NCI-H446 treated with DMSO at 0.1 percent for 48 hours (cell line): Measurements from ENCODE around the gene C2orf42.
A peak's percentile ranks its signal among the peaks of the same experiment; 100 is the strongest.
"Not testable (repeated sequence)": the region's sequence is repeated elsewhere in the genome, so short reads cannot be mapped to it uniquely, and the experiment has no call there.

ENCODE experiments used
- DNase-seq: peaks from one replicate; lab custom pipeline; 2025; lab: John Stamatoyannopoulos, UW

C2orf42 gene

DNA sequence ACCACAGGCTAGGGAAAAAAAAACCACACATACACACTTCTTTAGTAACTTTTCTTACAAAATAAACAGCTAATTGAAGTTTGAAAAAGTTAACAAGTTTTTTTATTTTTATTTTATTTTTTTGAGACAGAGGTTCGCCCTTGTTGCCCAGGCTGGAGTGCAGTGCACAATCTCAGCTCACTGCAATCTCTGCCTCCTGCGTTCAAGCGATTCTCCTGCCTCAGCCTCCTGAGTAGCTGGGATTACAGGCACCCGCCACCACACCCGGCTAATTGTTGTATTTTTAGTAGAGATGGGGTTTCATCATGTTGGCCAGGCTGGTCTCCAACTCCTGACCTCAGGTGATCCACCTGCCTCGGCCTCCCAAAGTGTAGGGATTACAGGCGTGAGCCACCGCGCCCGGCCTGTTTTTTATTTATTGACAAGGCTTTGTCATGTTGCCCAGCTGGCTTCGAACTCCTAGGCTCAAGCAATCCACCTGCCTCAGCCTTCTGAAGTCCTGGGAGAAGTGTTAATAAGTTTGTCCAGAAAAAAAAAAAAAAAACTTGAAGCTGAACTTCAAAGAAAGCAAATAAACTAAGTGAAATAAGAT is 21.1 kb downstream of the C2orf42 start:
- DNase-seq, result not testable (repeated sequence)

DNA sequence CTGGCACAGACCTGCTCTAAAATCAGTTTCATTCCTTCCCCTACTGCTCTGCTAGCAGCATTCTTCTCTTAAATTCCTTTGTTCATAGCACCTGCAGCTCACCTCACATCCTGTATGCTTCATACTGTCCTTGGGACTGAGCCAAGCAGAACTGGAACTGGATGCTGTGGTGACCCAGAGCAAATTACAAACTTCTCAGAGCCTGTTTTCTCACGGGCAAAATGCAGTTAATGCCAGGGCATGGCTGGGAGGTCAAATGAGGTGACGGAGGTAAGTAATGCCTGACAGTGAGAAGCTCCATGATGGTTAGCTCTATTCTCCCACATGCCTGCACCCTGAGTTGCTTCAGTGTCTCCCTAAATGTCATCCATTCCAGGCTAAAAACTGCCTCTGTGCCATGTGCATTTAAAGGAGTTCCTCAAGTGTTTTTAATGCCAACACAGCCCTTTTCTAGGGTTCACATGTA is 29.7 kb downstream of the C2orf42 start:
- DNase-seq, result no peak

DNA sequence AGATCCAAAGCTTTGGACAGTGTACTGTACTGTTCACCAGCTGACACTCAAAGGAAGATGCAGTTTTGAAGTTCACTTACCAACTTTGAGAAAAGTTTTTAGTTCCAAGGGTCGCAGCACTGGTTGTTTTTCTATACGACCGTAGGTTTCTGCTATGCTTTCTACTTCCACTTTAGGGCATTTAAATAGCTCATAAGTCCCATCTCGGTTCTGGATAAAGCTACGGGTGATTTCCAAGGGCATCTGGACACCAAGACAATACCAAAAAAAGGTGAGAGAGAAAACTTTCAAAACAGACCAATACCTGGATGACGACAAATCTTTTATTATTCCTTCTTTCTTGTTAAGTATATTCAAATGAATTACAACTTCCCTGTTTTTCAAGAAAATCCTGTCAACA is 30.3 kb downstream of the C2orf42 start:
- no peak for DNase-seq

DNA sequence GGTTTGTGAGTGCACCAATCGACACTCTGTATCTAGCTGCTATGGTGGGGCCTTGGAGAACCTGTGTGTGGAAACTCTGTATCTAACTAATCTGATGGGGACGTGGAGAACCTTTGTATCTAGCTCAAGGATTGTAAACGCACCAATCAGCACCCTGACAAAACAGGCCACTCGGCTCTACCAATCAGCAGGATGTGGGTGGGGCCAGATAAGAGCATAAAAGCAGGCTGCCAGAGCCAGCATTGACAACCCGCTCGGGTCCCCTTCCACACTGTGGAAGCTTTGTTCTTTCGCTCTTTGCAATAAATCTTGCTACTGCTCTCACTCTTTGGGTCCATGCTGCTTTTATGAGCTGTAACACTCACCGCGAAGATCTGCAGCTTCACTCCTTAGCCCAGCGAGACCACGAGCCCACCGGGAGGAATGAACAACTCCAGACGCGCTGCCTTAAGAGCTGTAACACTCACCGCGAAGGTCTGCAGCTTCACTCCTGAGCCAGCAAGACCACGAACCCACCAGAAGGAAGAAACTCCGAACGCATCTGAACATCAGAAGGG is 41.6 kb downstream of the C2orf42 start:
- DNase-seq, result not testable (repeated sequence)

- DNase-seq, result not testable (repeated sequence)
Observed at GRCh38 chr2:70148211-70148760, 42.5 kb downstream of the C2orf42 start.

DNA sequence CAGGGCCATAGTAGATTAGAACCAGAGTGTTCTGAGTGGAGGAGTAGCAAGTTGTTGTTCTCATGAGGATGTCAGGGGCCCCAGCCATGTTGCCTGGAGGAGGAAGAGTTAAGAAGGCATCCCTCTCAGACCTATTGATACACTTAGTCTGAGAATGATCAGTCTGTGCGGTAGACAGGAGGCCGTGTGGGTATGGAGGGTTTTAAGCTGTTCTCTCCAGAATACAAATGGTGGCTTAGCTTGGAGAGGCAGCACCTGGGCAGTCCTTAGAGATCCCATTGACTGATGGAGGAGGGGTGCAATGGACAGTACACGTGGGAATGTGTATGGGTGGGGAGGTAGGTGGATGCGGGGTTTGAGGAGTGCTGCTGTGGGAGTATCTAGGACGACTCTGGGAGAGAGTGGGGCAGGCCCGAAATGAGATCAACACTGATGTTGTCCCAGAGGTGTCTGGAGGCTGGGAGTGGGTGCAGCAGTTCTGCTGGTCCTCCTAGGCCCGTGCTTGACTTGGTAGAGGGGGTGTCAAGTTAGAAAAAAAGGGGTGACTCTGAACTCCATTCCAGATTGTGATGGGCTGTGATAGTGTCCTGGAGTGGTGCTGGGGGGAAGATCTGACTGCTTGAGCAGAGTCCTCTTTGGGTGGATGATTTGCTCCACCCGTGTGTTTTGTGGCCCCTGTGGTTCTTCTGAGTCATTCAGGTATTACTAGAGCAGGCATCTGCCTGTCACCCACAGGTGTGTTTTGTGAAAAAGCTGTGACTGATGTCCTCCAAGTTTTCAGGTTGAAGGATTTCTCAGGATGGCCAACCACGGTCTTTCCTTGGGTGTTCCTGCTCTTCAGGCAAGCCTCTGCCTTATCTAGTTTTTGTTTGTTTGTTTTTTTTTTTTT is 44.7 kb downstream of the C2orf42 start:
- no peak for DNase-seq

DNA sequence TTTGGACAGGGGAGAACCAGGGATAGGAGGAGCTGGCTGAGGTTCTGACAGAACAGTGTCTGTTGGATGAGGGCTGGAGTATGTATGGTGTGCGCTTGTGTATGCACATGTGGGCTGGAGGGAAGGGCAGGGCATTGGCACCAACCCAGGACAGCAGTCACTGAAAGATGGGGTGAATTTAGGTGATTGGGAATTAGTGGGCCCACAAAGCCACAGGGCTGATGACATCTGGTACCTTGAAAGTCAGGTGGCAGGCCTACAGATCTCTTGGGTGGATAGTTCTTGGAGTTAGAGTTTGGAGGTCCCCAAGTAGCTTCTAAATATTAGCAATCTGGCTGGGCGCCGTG is 45.7 kb downstream of the C2orf42 start:
- DNase-seq, result no peak

DNA sequence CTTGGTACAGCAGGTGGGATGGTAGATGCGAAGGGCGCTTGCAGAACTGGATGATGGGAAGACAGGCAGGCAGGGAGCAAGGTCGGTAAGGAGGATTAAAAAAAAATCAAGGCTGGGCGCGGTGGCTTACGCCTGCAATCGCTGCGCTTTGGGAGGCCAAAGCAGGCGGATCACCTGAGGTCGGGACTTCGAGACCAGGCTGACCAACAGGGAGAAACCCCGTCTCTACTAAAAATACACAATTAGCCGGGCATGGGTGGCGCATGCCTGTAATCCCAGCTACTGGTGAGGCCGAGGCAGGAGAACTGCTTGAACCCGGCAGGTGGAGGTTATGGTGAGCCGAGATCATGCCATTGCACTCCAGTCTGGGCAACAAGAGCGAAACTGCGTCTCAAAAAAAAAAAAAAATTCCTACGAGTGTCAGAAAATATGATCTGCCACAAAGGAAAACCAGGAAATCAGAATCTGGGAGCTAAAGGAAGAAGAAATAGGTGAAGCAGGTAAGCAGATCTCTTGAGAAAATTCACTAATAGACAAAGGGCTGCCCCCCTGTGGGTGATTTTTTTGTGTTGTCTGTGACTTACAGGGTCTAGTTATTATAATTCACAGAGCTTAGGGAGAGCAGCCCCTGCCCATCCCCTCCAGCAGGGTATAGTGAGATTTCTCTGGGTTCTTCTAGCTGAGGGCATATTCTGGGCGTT is 46.2 kb downstream of the C2orf42 start:
- no peak for DNase-seq

GRCh38 chr2:70143314-70144150 is 47.3 kb downstream of the C2orf42 start:
- no peak for DNase-seq

- peak; percentile 97 for DNase-seq
Observed at GRCh38 chr2:70142590-70143313, 48.1 kb downstream of the C2orf42 start.

DNA sequence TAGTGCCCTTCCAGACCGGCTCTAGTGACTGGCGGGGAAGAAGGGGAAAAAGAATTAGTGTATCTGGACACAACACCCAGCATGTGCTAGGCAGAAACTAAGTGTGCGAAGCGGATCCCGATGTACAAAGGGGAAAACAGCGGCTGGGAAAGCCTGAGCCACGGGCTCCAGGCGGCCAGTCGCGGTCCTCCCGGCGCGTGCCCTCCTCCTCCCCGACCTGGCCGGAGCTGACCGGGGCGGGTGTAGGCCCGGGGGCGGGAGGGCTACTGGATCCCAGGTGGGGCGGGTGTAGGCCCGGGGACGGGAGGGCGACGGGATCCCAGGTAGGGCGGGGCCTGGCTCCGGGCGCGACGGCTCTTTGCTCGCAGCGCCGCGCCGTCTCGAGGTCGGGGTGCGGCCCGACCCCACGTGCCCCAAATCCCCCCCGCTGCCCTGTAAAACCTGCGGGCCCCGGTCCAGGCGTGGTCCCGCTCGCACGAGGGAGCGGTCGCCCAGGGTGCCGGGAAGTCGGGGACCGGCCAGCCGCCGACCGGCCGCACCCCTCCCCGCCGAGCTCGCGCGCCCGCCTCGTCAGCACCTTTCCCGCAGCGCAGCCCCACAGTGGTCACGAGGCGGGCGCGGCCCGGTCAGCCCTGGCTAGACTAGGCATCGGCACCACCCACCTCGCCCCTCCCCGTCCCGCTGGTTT is 48.8 kb downstream of the C2orf42 start:
- no peak for DNase-seq

GRCh38 chr2:70141212-70141901 is 49.5 kb downstream of the C2orf42 start:
- DNase-seq, result peak; percentile 28

DNA sequence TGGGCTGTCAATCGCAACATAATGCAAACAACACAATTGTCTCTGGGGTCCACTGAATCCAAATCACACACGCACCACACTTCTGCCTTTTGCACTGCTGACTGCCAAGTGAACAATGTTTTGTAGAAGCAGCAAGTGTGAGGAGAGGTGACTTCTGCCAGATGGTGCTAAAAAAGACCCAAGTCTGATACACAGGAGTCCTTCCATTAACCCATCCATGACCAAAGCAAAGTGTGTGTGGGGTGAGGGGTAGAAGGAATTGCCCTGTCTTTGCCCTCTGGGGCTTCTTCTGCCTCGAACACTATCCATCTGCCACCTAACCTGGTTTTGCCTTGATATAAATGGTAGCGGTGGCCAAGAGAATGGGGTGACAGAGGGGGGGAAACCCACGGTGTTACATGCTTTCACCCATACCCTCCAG is 50.0 kb downstream of the C2orf42 start:
- peak; percentile 41 for DNase-seq

DNA sequence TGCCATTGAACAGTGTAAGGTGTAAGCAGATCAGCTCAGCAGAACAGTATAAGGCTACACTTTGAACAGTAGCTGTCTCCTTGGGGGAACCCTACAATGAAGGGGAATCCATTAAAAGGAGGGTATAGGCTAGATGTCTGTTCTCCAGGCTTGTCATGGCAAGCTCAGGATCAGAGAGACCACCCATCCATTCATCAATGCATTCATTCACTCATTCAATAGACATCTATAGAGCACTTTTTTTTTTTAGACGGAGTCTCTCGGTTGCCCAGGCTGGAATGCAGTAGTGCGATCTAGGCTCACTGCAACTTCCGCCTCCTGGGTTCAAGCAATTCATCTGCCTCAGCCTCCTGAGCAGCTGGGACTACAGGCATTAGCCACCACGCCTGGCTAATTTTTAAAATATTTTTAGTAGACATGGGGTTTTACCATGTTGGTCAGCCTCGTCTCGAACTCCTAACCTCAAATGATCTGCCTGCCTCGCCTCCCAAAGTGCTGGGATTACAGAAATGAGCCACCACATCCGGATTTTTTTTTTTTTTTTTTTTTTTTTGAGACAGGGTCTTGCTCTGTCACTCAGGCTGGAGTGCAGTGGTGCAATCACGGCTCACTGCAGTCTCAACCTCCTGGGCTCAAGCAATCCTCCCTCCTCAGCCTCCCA is 56.4 kb downstream of the C2orf42 start:
- DNase-seq, result not testable (repeated sequence)

- no peak for DNase-seq
Observed at GRCh38 chr2:70133491-70134322, 57.1 kb downstream of the C2orf42 start.

- DNase-seq, result no peak
Observed at GRCh38 chr2:70133127-70133452, 57.7 kb downstream of the C2orf42 start.

- DNase-seq, result peak; percentile 77
Observed at GRCh38 chr2:70132244-70133126, 58.3 kb downstream of the C2orf42 start.
